Epidermal melanocyte (primary cell): ENCODE measurements around the gene NPIPA1.
"Not testable (repeated sequence)": the region's sequence is repeated elsewhere in the genome, so short reads cannot be mapped to it uniquely, and the experiment has no call there.

Source experiments
- DNase-seq: peaks from one replicate; pipeline ENCODE4 v3.0.0; 2011; ENCODE audit warnings: low spot score; ENCODE audit not compliant: insufficient read length

Gene NPIPA1

DNA sequence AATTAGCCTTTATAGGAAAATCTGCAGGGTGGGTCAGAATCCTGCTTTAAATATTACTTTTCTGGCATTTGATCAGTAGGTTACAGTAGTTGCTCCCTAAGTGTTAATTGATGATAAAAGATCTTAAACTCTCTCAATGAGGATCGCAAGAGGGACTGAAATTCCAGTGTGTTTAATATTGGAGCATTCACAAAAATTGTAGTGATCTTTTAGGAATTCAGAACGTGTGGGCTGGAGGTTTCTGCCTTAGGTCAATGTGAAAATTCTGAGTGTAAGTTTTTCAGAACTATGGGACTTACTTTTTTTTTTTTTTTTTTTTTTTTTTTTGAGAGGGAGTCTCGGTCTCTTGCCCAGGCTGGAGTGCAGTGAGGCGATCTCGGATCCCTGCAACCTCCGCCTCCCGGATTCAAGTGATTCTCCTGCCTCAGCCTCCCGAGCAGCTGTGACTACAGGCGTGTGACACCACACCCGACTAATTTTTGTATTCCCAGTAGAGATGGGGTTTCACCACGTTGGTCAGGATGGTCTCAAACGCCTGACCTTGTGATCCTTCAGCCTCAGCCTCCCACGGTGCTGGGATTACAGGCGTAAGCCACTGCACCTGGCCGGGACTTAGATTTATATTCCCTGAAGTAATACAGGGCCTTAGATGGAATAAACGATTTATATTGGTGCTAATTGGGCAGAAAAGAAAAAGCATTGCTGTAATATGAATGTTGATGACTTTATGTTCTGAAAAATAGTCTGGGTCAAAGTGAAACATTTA, 39.9 kb downstream of the NPIPA1 start:
- not testable (repeated sequence) for DNase-seq

DNA sequence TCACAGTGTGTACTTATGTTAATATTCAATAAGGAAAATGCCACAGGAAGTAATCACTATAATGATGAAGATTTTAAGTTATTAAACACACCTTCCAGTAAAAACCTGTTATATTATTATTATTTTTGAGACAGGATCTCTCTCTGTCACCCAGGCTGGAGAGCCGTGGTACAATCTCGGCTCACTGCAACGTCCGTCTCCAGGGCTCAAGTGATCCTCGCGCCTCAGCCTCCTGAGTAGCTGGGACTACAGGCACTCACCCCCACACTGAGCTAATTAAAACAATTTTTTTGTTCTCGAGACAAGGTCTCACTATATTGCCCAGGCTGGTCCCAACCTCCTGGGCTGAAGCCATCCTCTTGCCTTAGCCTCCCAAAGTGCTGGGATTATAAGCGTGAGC, 41.0 kb downstream of the NPIPA1 start:
- not testable (repeated sequence) for DNase-seq

DNA sequence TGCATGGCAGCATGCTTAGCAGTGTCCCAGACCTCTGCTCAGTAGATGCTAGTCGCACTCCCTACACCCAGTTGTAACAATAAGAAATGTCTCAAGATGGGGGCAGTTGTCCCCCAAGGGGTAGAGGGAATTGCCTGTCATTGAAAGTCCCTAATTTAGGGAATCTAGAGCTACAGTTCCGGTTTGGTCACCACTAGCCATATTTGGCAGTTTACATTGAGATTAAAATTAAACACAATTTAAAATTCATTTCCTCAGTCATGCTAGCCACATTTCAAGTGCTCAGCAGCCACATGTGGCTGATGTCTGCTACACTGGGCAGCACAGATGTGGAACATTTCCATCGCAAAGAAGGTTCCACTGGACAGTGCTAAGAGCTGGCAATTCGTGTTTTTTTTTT, 41.7 kb downstream of the NPIPA1 start:
- DNase-seq: not testable (repeated sequence)

DNA sequence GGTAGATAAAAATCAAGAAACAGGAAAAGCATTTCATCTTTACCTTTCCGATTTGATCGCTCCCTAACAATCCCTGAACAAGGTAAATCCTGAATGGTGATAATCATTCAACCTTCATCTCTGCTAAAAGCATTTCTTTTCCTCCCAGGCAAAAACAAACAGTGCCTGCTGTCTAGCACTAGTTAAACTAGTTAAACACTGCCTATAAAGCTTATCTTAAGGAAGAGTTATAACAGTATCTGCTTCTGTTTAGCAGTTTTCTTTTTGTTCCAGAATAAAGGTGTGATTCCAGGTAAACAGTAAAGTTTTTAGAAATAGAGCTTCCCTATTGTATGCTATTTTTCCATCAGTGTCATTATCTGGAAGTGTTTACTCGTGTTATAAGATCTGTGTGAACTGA, 44.0 kb downstream of the NPIPA1 start:
- DNase-seq: not testable (repeated sequence)

DNA sequence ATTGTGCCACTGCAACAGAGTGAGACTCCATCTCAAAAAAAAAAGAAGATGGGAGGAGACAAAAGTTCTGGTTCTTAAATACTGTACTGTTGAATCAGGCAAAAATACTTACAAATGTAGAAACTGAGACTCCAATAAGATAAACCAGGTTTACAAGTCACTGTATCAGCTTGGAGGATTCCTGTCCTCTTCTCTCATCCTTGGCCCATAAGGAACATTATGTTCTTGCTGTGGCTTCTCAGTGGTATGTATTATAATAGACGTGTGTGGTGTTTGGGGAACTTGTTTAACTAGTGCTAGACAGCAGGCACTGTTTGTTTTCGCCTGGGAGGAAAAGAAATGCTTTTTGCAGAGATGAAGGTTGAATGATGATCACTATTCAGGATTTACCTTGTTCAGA, 45.3 kb downstream of the NPIPA1 start:
- not testable (repeated sequence) for DNase-seq

DNA sequence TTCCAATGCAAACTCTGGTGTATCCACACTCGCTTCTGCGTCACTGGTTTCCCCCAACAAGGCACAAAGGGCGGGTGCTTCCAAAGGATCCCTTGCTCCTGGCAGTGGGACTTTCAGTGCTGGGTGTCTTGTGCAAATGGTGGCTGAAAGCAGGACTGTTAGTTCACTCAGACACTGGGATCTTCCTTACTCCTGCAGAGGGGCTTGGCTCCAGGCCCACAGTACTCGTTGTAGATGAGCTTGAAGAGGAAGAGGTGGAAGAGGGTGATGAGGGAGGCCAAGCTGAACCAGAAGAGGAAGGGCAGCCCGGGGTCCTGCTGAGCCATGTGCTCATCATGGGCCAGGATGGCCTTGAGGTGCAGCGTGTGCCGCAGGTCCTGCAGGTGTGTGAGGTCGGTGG, 50.8 kb downstream of the NPIPA1 start:
- not testable (repeated sequence) for DNase-seq

DNA sequence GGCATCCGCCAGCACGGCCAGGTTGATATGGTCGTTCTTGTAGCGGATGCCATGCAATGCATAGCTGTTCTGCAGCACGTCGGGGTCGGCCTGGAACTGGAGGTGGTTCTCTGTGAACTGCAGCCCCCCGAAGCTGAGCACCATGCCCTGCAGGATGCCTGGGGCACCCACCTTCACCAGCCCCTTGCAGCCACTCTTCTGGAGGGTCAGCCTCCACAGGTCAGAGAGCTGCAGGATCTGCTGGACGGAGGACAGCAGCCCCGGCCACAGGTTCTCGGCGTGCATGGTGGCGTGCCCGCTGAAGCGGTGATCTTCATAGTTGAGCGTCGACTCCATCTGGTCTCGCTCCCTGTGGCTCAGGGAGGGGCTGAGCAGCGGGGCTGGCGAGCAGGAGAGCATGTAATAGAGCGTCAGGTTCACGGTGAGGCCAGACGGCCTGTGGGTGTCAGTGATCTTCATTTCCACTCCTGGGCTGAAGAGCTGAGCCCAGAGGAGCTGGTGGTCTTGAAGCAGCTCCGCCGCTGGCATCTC, 51.5 kb downstream of the NPIPA1 start:
- not testable (repeated sequence) for DNase-seq

DNA sequence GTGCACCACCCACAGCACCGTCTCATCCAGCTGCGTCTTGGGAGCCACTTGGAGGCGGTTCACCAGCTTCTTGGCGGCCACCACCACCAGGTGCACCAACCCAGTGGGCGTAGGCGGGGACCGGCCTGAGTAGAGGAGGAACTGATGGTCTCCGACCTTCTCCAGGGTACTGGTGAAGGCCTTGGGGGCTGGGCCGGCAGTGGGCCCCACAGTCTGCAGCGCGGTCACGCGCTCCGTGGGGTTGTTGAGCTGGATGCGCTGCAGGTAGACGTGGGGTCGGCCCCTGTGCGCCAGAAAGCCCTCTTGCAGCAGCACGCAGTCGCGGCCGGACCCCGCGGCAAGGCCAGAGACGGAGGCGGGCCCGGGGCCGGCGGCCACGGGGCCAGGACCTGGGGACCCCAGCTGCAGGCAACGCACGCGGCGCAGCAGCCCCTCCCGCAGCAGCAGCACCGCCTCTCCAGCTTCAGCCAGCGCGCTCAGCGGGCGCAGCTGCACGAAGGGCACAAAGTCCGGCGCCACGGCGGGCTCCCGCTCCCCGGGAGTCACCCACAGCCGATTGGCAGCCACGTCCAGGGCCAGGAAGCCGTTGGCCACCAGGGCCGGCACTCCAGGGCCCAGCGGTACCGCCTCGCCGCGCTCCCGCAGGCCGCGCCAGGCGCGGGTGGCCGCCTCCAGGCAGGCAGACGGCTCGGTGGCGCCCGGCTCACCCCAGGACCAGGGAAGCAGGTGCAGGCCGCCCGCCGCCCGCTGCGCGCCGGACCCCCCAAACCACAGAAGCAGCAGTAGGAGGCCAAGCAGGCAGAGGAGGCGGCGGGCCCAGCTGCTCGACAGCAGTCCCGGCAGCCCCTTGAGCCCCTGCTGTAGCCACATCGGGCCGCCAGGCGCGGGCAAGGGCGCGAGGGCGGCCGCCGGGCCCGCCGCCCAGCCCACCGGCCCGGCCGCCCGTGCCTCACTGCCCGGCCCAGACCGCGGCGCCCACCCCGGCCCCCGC, 52.3 kb downstream of the NPIPA1 start:
- not testable (repeated sequence) for DNase-seq

DNA sequence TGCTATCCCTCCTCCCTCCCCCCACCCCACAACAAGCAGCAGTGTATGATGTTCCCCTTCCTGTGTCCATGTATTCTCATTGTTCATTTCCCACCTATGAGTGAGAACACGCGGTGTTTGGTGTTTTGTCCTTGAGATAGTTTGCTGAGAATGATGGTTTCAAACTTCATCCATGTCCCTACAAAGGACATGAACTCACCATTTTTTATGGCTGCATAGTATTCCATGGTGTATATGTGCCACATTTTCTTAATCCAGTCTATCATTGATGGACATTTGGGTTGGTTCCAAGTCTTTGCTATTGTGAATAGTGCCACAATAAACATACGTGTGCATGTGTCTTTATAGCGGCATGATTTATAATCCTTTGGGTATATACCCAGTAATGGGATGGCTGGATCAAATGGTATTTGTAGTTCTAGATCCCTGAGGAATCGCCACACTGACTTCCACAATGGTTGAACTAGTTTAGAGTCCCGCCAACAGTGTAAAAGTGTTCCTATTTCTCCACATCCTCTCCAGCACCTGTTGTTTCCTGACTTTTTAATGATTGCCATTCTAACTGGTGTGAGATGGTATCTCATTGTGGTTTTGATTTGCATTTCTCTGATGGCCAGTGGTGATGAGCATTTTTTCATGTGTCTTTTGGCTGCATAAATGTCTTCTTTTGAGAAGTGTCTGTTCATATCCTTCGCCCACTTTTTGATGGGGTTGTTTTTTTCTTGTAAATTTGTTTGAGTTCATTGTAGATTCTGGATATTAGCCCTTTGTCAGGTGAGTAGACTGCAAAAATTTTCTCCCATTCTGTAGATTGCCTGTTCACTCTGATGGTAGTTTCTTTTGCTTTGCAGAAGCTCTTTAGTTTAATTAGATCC, 56.3 kb downstream of the NPIPA1 start:
- not testable (repeated sequence) for DNase-seq

DNA sequence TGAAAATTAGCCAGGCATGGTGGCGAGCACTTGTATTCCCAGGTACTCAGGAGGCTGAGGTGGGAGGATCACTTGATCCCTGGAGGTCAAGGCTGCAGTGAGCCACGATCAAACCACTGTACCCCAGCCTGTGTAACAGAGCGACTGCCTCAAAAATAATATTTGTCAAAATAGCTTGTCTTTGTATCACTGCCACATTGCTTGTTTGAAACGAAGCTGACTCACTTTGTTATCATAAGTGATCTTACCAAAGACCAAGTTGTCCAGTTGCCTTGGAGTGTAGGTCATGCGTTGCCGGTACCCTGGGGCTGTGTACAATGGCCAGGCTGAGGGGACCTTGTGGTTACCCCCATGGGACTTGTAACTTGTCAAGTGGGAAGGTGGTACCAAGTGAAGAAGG, 59.5 kb downstream of the NPIPA1 start:
- DNase-seq: not testable (repeated sequence)

DNA sequence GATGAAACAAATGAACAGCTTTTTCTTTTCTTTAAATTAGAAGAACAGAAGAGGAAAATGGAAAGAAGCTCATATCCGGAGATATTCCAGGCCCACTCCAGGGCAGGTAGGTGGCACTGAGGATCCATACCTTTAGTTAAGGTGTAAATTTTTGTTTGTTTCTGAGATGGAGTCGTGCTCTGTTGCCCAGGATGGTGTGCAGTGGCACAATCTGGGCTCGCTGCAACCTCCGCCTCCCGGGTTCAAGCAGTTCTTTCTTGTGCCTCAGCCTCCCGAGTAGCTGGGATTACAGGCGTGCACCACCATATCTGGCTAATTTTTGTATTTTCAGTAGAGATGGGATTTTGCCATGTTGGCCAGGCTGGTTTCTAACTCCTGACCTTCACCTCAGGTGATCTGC, 61.1 kb downstream of the NPIPA1 start:
- DNase-seq: not testable (repeated sequence)

DNA sequence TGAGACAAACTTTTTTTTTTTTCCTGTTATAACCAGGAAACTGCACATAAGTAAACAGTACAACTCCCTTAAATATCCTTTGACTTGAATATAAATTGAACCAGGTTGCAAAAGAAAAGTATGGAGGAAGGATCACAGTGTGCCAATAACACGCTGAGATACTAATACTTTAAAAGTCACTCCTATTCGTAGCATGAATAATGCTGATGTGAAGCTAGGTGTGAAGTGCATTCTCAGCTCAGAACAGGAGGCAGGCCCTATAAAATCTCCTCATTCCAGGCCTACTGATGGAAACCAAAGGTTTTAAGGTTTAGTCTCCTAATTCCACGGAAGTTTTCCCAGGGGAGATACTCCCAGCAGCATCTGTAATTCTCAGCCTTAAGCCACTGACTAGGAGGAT, 62.6 kb downstream of the NPIPA1 start:
- peak; percentile 1 for DNase-seq
